Activated T-helper 1 cell treated with anti-CD3 and anti-CD28 coated beads, Interleukin-2, amount 50 U/mL, for 16 hours (primary cell): ENCODE measurements around the gene DDX4.
"Not testable (repeated sequence)": the region's sequence is repeated elsewhere in the genome, so short reads cannot be mapped to it uniquely, and the experiment has no call there.

ENCODE experiments used
- DNase-seq, 2 donors: peaks; one replicate each; pipeline ENCODE4 v3.0.0-alpha.2; 2020; ENCODE audit warnings: low read depth in 1 of 2, low spot score in 1 of 2

DDX4 gene

GRCh38 chr5:55737793-55738192, at the start of gene DDX4:
TSS of gene DDX4 (plus strand) at chr5:55738061. CDS start at chr5:55738964, 903 bp downstream.
- no peak for DNase-seq

DNA sequence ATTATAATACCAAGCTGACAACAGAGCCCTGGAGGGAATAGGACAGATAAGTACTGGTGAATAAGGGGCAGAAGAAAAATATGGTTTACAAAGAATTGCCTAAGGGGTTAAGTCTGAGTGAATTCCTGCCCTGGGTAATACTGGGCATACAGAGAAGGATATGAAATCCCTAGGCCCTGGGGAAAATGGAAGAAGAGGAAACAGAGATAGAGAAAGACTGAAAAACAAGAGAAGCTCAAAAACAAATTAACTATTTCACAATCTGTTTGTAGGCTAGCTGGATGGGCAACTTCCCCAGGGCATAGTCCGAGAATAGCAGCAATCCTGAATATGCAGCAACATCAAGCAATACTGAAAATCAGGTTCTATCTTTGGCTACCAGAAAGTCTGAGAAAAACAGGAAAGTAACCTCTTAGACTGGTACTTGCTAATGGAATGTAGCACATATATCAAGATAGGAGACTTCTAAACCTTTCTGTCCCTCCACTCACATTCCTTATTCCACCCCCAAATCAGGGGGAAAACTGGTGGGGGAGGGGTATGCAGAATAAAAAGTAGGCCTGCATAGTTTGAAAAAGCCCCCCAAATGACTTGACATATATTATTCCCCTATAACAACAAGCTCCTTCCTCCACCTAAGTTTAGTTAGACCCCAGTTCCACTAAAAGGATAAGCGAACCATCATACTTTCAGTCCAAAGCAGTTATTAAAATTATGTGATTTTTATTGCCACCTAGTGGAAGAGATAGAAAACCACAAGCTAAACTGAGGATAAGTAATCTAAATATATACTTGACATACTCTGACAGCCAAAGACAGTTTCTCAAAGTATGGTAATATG, 46.4 kb upstream of the DDX4 start:
- no peak for DNase-seq

DNA sequence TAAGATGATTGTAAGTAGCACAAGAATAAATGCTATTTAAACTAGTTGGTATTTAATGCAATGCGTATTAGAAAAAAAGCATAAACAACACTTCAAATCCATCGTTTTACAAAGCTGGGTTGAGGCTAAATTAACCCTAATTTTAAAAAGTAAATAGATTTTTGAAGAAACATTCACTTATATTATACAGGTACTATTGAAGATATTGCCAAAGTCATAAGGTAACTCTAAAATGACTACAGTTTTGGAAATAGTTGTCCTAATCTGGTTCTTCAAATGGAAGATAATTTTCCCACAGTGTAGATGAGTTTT, 45.8 kb upstream of the DDX4 start:
- DNase-seq, result no peak

GRCh38 chr5:55692509-55692908, 45.4 kb upstream of the DDX4 start:
- no peak for DNase-seq

- DNase-seq, result no peak
Measured at GRCh38 chr5:55694152-55694830, 43.6 kb upstream of the DDX4 start.

GRCh38 chr5:55696704-55697103, 41.2 kb upstream of the DDX4 start:
- DNase-seq, result not testable (repeated sequence)

GRCh38 chr5:55699041-55699688, 38.7 kb upstream of the DDX4 start:
- no peak for DNase-seq

GRCh38 chr5:55700745-55701144, 37.1 kb upstream of the DDX4 start:
- DNase-seq, result no peak

GRCh38 chr5:55701462-55702103, 36.3 kb upstream of the DDX4 start:
- no peak for DNase-seq

GRCh38 chr5:55702598-55703345, 35.1 kb upstream of the DDX4 start:
- DNase-seq, result no peak

- no peak for DNase-seq
Measured at GRCh38 chr5:55706230-55706629, 31.6 kb upstream of the DDX4 start.

DNA sequence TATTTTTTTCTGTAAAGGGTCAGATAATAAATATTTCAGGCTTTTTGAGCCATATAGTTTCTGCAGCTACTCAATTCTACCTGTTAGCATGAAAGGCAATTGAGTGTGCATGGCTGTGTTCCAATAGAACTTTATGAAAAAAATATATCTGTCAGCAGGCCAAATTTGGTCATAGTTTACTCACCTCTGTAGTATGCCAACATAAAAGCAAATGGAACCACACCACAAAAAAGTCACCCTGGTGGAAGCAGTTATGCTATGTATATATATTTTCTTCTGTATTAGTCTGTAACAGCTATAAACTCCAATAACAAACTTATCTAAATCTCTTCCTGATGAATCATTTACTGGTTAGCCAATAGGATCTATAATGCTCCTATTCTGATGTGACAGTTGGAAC, 29.1 kb upstream of the DDX4 start:
- no peak for DNase-seq

GRCh38 chr5:55711507-55712022, 26.3 kb upstream of the DDX4 start:
- DNase-seq, result no peak

DNA sequence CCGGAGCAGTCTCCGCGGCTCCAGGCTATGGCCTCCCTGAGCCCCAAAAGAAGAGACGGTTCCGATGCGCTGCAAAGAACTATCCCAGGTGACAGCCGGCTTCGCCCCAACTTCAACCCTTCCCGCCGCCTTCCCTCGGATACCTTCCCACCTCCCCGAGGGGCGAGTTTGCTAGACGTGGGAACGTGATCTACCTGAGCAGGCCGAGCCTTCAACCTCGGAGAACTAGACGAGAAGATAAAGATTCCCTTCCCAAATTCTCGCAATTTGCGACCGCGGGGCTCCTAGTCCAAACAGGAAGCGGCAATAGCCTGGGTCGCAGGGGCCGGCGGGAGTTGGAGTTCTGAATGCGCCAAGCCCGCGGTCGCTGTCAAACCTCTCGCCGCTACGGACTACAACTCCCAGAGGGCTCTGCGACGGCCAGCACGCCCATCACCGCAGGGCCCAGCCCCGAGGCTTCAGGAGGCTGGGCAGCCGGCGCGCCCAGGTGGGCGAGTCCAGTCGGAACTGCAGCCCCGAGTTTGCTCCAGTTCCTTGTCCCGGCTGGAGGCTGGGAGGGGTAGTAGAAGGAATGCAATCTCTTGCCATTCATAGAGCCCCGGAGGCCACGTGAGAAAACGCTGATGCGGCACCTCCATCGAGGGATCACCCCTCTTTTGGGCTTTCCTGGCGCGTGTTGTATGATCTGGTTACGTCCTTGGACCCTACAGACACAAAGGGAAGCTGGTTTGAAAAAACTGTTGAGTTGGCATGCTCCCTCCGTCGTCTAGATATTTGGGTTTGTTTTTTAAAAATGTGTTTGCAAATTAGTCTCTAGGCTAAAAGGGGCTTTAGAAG, 25.6 kb upstream of the DDX4 start, which contains the start of gene SLC38A9:
Gene SLC38A9 (minus strand): TSS at position 302 of the 837 bp plus-strand sequence. CDS start 14,366 bp downstream, outside the sequence.
- DNase-seq, result peak; percentile 81 to 84

GRCh38 chr5:55713871-55714270, 24.0 kb upstream of the DDX4 start:
- DNase-seq, result no peak

- no peak for DNase-seq
Measured at GRCh38 chr5:55714339-55714738, 23.5 kb upstream of the DDX4 start.

DNA sequence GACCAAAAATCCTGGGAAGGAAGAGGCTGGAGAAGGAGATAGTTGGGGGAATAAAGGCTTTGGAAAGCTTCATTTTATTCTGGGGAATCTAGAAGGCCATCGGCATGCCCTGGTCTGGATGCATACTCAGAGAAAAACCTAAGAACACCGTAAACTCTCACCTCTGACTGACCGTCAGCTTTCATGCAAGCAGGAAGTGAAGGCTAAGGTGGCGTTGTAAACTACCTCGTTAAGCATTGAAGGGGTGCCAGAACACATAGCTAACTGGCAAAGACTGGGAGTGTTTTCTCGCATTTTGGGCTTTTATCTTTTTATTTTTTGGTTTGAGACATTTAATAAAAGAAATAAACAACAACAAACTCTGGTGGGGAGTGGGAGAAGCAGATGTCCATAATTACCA, 23.1 kb upstream of the DDX4 start:
- no peak for DNase-seq

- no peak for DNase-seq
Measured at GRCh38 chr5:55715519-55716078, 22.3 kb upstream of the DDX4 start.

DNA sequence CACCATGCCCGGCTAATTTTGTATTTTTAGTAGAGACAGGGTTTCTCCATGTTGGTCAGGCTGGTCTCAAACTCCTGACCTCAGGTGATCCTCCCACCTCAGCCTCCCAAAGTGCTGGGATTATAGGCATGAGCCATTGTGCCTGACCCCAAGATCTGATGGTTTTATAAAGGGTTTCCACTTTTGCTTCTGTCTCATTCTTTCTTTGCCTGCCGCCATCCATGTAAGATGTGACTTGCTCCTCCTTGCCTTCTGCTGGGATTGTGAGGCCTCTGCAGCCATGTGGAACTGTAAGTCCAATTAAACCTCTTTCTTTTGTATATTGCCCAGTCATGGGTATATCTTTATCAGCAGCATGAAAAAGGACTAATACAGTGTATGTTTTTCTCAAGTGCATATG, 18.8 kb upstream of the DDX4 start:
- not testable (repeated sequence) for DNase-seq
